H1 (cell line): ENCODE measurements around the gene RPL3. TPM values are rescaled to one million over a fixed set of nuclear protein-coding genes. Genes with fewer than 3 reads are reported as not detected.
A peak's percentile ranks its signal among the peaks of the same experiment; 100 is the strongest.

Experiments used
- CTCF ChIA-PET: fragments of 300-600 bp; sonication (Branson Sonifier 250); formaldehyde crosslinking; loops from one replicate; lab custom pipeline; 2021; ENCODE audit not compliant: partially characterized antibody; lab: Charles Lee
- POLR2A ChIA-PET: fragments of 300-600 bp; sonication (Branson Sonifier 250); formaldehyde crosslinking; loops from one replicate; lab custom pipeline; 2021; ENCODE audit warnings: inconsistent platforms; ENCODE audit not compliant: partially characterized antibody; lab: Charles Lee
- DNase-seq, 2 experiments: peaks; one replicate each; pipeline versions ENCODE4 v3.0.0 to v3.0.0-alpha.2; 2010 to 2022; ENCODE audit warnings: low spot score in 2 of 2, low read depth in 1 of 2, mixed read lengths in 1 of 2
- FAIRE-seq: peaks from 2 replicates; lab custom pipeline; 2011; peaks lifted over from hg19 to GRCh38; lab: Jason Lieb, UNC
- H2AFZ ChIP-seq: 2 replicates; pipeline ENCODE4 v1.8.1; 2012; ENCODE audit warnings: low read length, inconsistent platforms
- H2AK5ac ChIP-seq: 2 replicates; pipeline ENCODE4 v1.6.1; 2013; ENCODE audit warnings: low read depth, low read length
- H2BK120ac ChIP-seq: replicated peaks from 2 replicates; pipeline ENCODE3; 2013; ENCODE audit warnings: low read depth, low read length, inconsistent platforms
- H2BK12ac ChIP-seq: 2 replicates; pipeline ENCODE4 v1.6.1; 2013; ENCODE audit warnings: low read depth, low read length
- H2BK15ac ChIP-seq: 2 replicates; pipeline ENCODE4 v1.6.1; 2013; ENCODE audit warnings: low read length
- H2BK20ac ChIP-seq: 2 replicates; pipeline ENCODE4 v1.6.1; 2013; ENCODE audit warnings: low read length
- H2BK5ac ChIP-seq: 2 replicates; pipeline ENCODE4 v1.6.1; 2013; ENCODE audit warnings: low read depth, low read length
- H3K14ac ChIP-seq: 2 replicates; pipeline ENCODE4 v1.6.1; 2013; ENCODE audit warnings: inconsistent platforms; ENCODE audit not compliant: insufficient read length
- H3K18ac ChIP-seq: 2 replicates; pipeline ENCODE4 v1.6.1; 2013; ENCODE audit warnings: low read length; ENCODE audit errors: extremely low read depth
- H3K23ac ChIP-seq: 2 replicates; pipeline ENCODE4 v1.6.1; 2013; ENCODE audit warnings: inconsistent platforms; ENCODE audit not compliant: insufficient read length
- H3K23me2 ChIP-seq: 2 replicates; pipeline ENCODE4 v1.6.1; 2013; ENCODE audit warnings: low read depth, low read length
- H3K27ac ChIP-seq: 2 replicates; pipeline ENCODE4 v1.6.1; 2011; ENCODE audit warnings: low read depth, low read length, inconsistent platforms
- H3K27me3 ChIP-seq, 4 experiments: replicated peaks in 1 of 4; 1 replicate in 1 of 4; 2 replicates in 3 of 4; pipeline versions ENCODE4 v1.6.1 to v1.8.1; 2011 to 2013; ENCODE audit warnings: low read length in 3 of 4, mild to moderate bottlenecking in 3 of 4, inconsistent platforms in 2 of 4, mixed read lengths in 2 of 4, moderate library complexity in 1 of 4; ENCODE audit not compliant: control insufficient read depth in 3 of 4, insufficient read depth in 3 of 4; ENCODE audit errors: extremely low read depth in 1 of 4
- H3K36me3 ChIP-seq, 4 experiments: 2 replicates each; pipeline versions ENCODE4 v1.6.1 to v1.8.1; 2011 to 2013; ENCODE audit warnings: mild to moderate bottlenecking in 4 of 4, low read length in 3 of 4, moderate library complexity in 2 of 4, control low read depth in 1 of 4, inconsistent platforms in 1 of 4; ENCODE audit not compliant: insufficient read depth in 4 of 4, control insufficient read depth in 2 of 4
- H3K4ac ChIP-seq: replicated peaks from 2 replicates; pipeline ENCODE3; 2013; ENCODE audit warnings: low read length, low read depth, mixed read lengths, inconsistent platforms; ENCODE audit not compliant: insufficient read length
- H3K4me1 ChIP-seq, 4 experiments: replicated peaks in 1 of 4; 1 replicate in 1 of 4; 2 replicates in 3 of 4; pipeline versions ENCODE4 v1.6.1 to v1.8.1; 2011 to 2013; ENCODE audit warnings: low read length in 3 of 4, inconsistent platforms in 2 of 4, mixed read lengths in 1 of 4; ENCODE audit not compliant: insufficient read depth in 4 of 4, control insufficient read depth in 3 of 4
- H3K4me2 ChIP-seq, 2 experiments: 2 replicates each; pipeline versions ENCODE4 v1.6.1 to v1.8.1; 2011 to 2013; ENCODE audit warnings: low read depth in 2 of 2, low read length in 2 of 2, control low read depth in 1 of 2, inconsistent platforms in 1 of 2, mild to moderate bottlenecking in 1 of 2; ENCODE audit not compliant: insufficient read depth in 1 of 2
- H3K4me3 ChIP-seq, 4 experiments: fragments of 200-600, 300-600 bp in 1 of 4; sonication (generic), shearing (Covaris generic), sonication (Bioruptor Twin) in 1 of 4; 2 replicates each; pipeline versions ENCODE4 v1.5.1 to v1.8.1; 2011 to 2016; ENCODE audit warnings: low read length in 4 of 4, low read depth in 3 of 4, control low read depth in 2 of 4, inconsistent platforms in 2 of 4, mild to moderate bottlenecking in 2 of 4, mixed read lengths in 1 of 4, moderate library complexity in 1 of 4; ENCODE audit not compliant: insufficient read depth in 2 of 4; ENCODE audit errors: extremely low read depth in 1 of 4
- H3K56ac ChIP-seq: replicated peaks from 2 replicates; pipeline ENCODE3; 2013; ENCODE audit warnings: low read depth, mild to moderate bottlenecking, mixed read lengths, low read length, inconsistent platforms; ENCODE audit not compliant: insufficient read length
- H3K79me1 ChIP-seq: 2 replicates; pipeline ENCODE4 v1.6.1; 2013; ENCODE audit warnings: low read depth, low read length, control low read depth
- H3K79me2 ChIP-seq, 2 experiments: 2 replicates each; pipeline versions ENCODE4 v1.6.1 to v1.8.1; 2012 to 2013; ENCODE audit warnings: low read length in 2 of 2, mild to moderate bottlenecking in 2 of 2, inconsistent platforms in 1 of 2; ENCODE audit not compliant: insufficient read depth in 2 of 2, control insufficient read depth in 1 of 2
- H3K9ac ChIP-seq, 4 experiments: replicated peaks in 1 of 4; 1 replicate in 1 of 4; 2 replicates in 3 of 4; pipeline versions ENCODE4 v1.6.1 to v1.8.1; 2011 to 2013; ENCODE audit warnings: low read depth in 3 of 4, low read length in 3 of 4, control low read depth in 2 of 4, mild to moderate bottlenecking in 2 of 4, moderate library complexity in 2 of 4, inconsistent platforms in 1 of 4; ENCODE audit errors: extremely low read depth in 1 of 4
- H3K9me3 ChIP-seq, 2 experiments: 2 replicates each; pipeline versions ENCODE4 v1.6.1 to v1.8.1; 2012 to 2013; ENCODE audit warnings: mild to moderate bottlenecking in 2 of 2, moderate library complexity in 2 of 2, control low read depth in 1 of 2, inconsistent platforms in 1 of 2, low read depth in 1 of 2, low read length in 1 of 2, mixed read lengths in 1 of 2; ENCODE audit not compliant: insufficient read depth in 2 of 2
- H4K20me1 ChIP-seq, 2 experiments: replicated peaks in 1 of 2; 2 replicates each; pipeline versions ENCODE3 to v1.8.1; 2011 to 2013; ENCODE audit warnings: inconsistent platforms in 2 of 2, low read length in 2 of 2, mild to moderate bottlenecking in 1 of 2; ENCODE audit not compliant: insufficient read depth in 2 of 2, control insufficient read depth in 1 of 2
- H4K5ac ChIP-seq: 2 replicates; pipeline ENCODE4 v1.6.1; 2013; ENCODE audit warnings: low read length, low read depth, mixed read lengths, inconsistent platforms; ENCODE audit not compliant: insufficient read length
- H4K8ac ChIP-seq: 2 replicates; pipeline ENCODE4 v1.8.0; 2013; ENCODE audit warnings: mild to moderate bottlenecking, moderate library complexity, low read length, inconsistent platforms; ENCODE audit not compliant: insufficient read depth; ENCODE audit errors: extremely low read depth
- H4K91ac ChIP-seq: replicated peaks from 2 replicates; pipeline ENCODE3; 2013; ENCODE audit warnings: low read length, mixed read lengths, inconsistent platforms; ENCODE audit not compliant: insufficient read length
- GTF2F1 ChIP-seq: IDR thresholded peaks from 2 replicates; pipeline ENCODE4 v1.6.1; 2012; ENCODE audit warnings: low read depth, low read length, improper control_type of control experiment, borderline replicate concordance
- KDM1A ChIP-seq: fragments of 200-600, 300-600 bp; sonication (generic); IDR thresholded peaks from 2 replicates; pipeline ENCODE4 v1.7.1; 2016; ENCODE audit warnings: mild to moderate bottlenecking, low read length, borderline replicate concordance
- MAX ChIP-seq: IDR thresholded peaks from 2 replicates; pipeline ENCODE4 v1.6.1; 2012; ENCODE audit warnings: inconsistent platforms
- USF2 ChIP-seq: IDR thresholded peaks from 2 replicates; pipeline ENCODE4 v1.6.1; 2011; ENCODE audit warnings: low read length, improper control_type of control experiment
- WGBS, 2 experiments: shearing (Covaris generic) in 1 of 2; methylation state at CpG; one replicate each; pipeline versions ENCODE4 v1.1.6 to v1.1.7; 2013 to 2015; ENCODE audit warnings: low lambda C conversion rate in 2 of 2, mixed read lengths in 2 of 2, inconsistent platforms in 1 of 2, low coverage in 1 of 2, missing lambda C conversion rate in 1 of 2; ENCODE audit not compliant: insufficient replicate concordance in 2 of 2, insufficient coverage in 1 of 2, insufficient read length in 1 of 2; ENCODE audit errors: extremely low coverage in 1 of 2, missing lambda C conversion rate in 1 of 2; 5-methylcytosine and 5-hydroxymethylcytosine counted together
- polyA plus RNA-seq, 7 experiments: library from polyadenylated mRNA; depleted of rRNA in 3 of 7; stranded (reverse) in 5 of 7; unstranded in 2 of 7; fragments of >200 nt in 5 of 7; fragments of 200-250 nt in 2 of 7; gene quantifications; 1 replicate in 5 of 7; 2 replicates in 1 of 7; 4 replicates in 1 of 7; pipeline versions ENCODE4 v1.2.1 to v1.2.3, GENCODE V29; 2011 to 2013; ENCODE audit warnings: missing spikeins in 2 of 7, mixed read lengths in 2 of 7
- total RNA-seq: library from RNA; stranded (reverse); fragmentation: NEBNext Ultra II Directional; extraction: Animal tissue kit (Norgen Biotek cat#: 25700); gene quantifications from 2 replicates; pipeline ENCODE4 v1.2.1, GENCODE V29; 2021

RPL3 gene
- total and polyA plus RNA-seq, 2 of the 8 experiments (the other 6 are each of a cell fraction or from before 2014, with no cell fraction given) = 2,865 to 5,466 TPM

GRCh38 chr22:39264349-39265038, 54.9 kb downstream of the RPL3 start:
- peaks cover 3 to 4% of the 10 kb centered on the region in 2 experiments; a peak in 1 of 4 replicates for H3K9me3 ChIP-seq
- no peak overlapping the region for H3K9ac ChIP-seq
- H3K18ac ChIP-seq = no peak overlapping the region
- no peak overlapping the region for H2BK15ac ChIP-seq
- H2BK12ac ChIP-seq = no peak overlapping the region
- H3K27ac ChIP-seq = no peak overlapping the region
- no peak overlapping the region for H3K4ac ChIP-seq
- H2BK20ac ChIP-seq = no peak overlapping the region
- no peak overlapping the region for H3K4me3 ChIP-seq
- no peaks in the 10 kb centered on the region for H3K23me2 ChIP-seq
- H3K14ac ChIP-seq = no peak overlapping the region
- no peaks in the 10 kb centered on the region; a peak in 1 of 7 replicates for H3K27me3 ChIP-seq
- H4K8ac ChIP-seq = peak overlapping the region; percentile 73; the same call in 1 of the 2 replicates
- no peaks in the 10 kb centered on the region for H4K20me1 ChIP-seq
- no peak overlapping the region for H3K4me2 ChIP-seq
- H3K23ac ChIP-seq = no peak overlapping the region
- 0 out of 2 replicates have a peak overlapping the region, but pooled peaks have one; percentile 18 for H2BK5ac ChIP-seq
- no peak overlapping the region for H4K5ac ChIP-seq
- TF ChIP-seq GTF2F1 (no peak), USF2 (no peak), KDM1A (peak; percentile 61; the same call in 1 of the 2 replicates), MAX (no peak)
- no peak overlapping the region for H4K91ac ChIP-seq
- no peak overlapping the region for H2BK120ac ChIP-seq
- H3K79me1 ChIP-seq = no peaks in the 10 kb centered on the region
- DNase-seq (no peak), FAIRE-seq (no peak)
- CTCF ChIA-PET = interaction anchor here (0.7 to 1.8 kb wide), 5 partner anchors 27 to 216 kb away, joined by 3 to 7 read pairs (median 5); no protein-coding TSS in a partner anchor
- 81% methylated on average over 8 of the region's 13 CpGs; no CpG with 5 or more reads in 1 of the 2 experiments for WGBS, 2 experiments
- no peaks in the 10 kb centered on the region for H3K36me3 ChIP-seq
- H2AK5ac ChIP-seq = no peak overlapping the region
- POLR2A ChIA-PET = interaction anchor here (0.8 to 2.5 kb wide), 7 partner anchors 12 to 55 kb away, joined by 3 to 6 read pairs (median 5); partner anchors contain the start of gene RPL3
- H3K56ac ChIP-seq = no peak overlapping the region
- H3K4me1 ChIP-seq = peaks cover 0 to 3% (median 0%) of the 10 kb centered on the region in 4 experiments; a peak in 1 of 7 replicates
- no peaks in the 10 kb centered on the region for H3K79me2 ChIP-seq
- no peak overlapping the region for H2AFZ ChIP-seq
